Limb (tissue), 2 donors: ENCODE results near the gene ARHGEF38.

Experiments
- DNase-seq, 2 donors: peaks; one replicate each; pipeline ENCODE4 v3.0.0-alpha.2; 2016; ENCODE audit errors: extremely low spot score in 2 of 2

Gene ARHGEF38

GRCh38 chr4:105551965-105552746 lies at the start of gene ARHGEF38:
Gene ARHGEF38, plus strand, starts transcription at chr4:105552620. Its CDS starts 146 bp downstream, at chr4:105552766.
- no peak for DNase-seq

- DNase-seq, result no peak
Measured at GRCh38 chr4:105503484-105503883, 48.9 kb upstream of the ARHGEF38 start.

- DNase-seq, result no peak
Measured at GRCh38 chr4:105504744-105505143, 47.7 kb upstream of the ARHGEF38 start.

- DNase-seq, result no peak
Measured at GRCh38 chr4:105509291-105509690, 43.1 kb upstream of the ARHGEF38 start.

- DNase-seq, result no peak
Measured at GRCh38 chr4:105509714-105510113, 42.7 kb upstream of the ARHGEF38 start.

- no peak for DNase-seq
Measured at GRCh38 chr4:105510245-105510644, 42.2 kb upstream of the ARHGEF38 start.

GRCh38 chr4:105520819-105521790 lies 31.3 kb upstream of the ARHGEF38 start:
- DNase-seq, result peak; percentile 34 to 47

GRCh38 chr4:105526656-105527055 lies 25.8 kb upstream of the ARHGEF38 start:
- no peak for DNase-seq

GRCh38 chr4:105527081-105527480 lies 25.3 kb upstream of the ARHGEF38 start:
- no peak for DNase-seq

GRCh38 chr4:105536601-105537000 lies 15.8 kb upstream of the ARHGEF38 start:
- no peak for DNase-seq

- DNase-seq, result no peak
Measured at GRCh38 chr4:105541420-105541819, 11.0 kb upstream of the ARHGEF38 start.

GRCh38 chr4:105542039-105542438 lies 10.4 kb upstream of the ARHGEF38 start:
- DNase-seq, result no peak

- DNase-seq, result no peak
Measured at GRCh38 chr4:105543346-105543745, 9.1 kb upstream of the ARHGEF38 start.

GRCh38 chr4:105543881-105544280 lies 8.5 kb upstream of the ARHGEF38 start:
- no peak for DNase-seq

- DNase-seq, result no peak
Measured at GRCh38 chr4:105544520-105545286, 7.7 kb upstream of the ARHGEF38 start.

- no peak for DNase-seq
Measured at GRCh38 chr4:105546086-105546485, 6.3 kb upstream of the ARHGEF38 start.

- DNase-seq, result no peak
Measured at GRCh38 chr4:105547769-105548168, 4.7 kb upstream of the ARHGEF38 start.

GRCh38 chr4:105548483-105548882 lies 3.9 kb upstream of the ARHGEF38 start:
- DNase-seq, result no peak

- no peak for DNase-seq
Measured at GRCh38 chr4:105550641-105551040, 1.8 kb upstream of the ARHGEF38 start.

- no peak for DNase-seq
Measured at GRCh38 chr4:105555409-105555808, 3.0 kb downstream of the ARHGEF38 start.

- DNase-seq, result no peak
Measured at GRCh38 chr4:105556206-105556605, 3.8 kb downstream of the ARHGEF38 start.

GRCh38 chr4:105558277-105558676 lies 5.9 kb downstream of the ARHGEF38 start:
- no peak for DNase-seq
